Gastroesophageal sphincter (tissue), 4 donors: Measurements from ENCODE around the gene VIP. TPM values are rescaled to one million over a fixed set of nuclear protein-coding genes. Genes with fewer than 3 reads are reported as not detected.

Experiments used
- ATAC-seq: fragments of 150-250 bp; one replicate; pipeline ENCODE4 v1.9.1; 2016; ENCODE audit warnings: mild to moderate bottlenecking, moderate library complexity
- H3K27ac ChIP-seq, 4 donors: fragments of 200-600 bp; sonication (generic) in 3 of 4; 1 replicate in 3 of 4; 2 replicates in 1 of 4; pipeline ENCODE4 v1.5.1; 2016 to 2019
- H3K27me3 ChIP-seq: fragments of 200-600 bp; sonication (generic); one replicate; pipeline ENCODE4 v1.5.1; 2019
- H3K36me3 ChIP-seq, 2 donors: fragments of 200-600 bp; sonication (generic); one replicate each; pipeline ENCODE4 v1.5.1; 2019; ENCODE audit warnings: control low read depth in 1 of 2
- H3K4me1 ChIP-seq, 3 donors: fragments of 200-600 bp; sonication (generic); 1 replicate in 2 of 3; 2 replicates in 1 of 3; pipeline ENCODE4 v1.5.1; 2016 to 2019; ENCODE audit warnings: control low read depth in 2 of 3
- H3K4me3 ChIP-seq, 2 donors: fragments of 200-600 bp; sonication (generic); one replicate each; pipeline ENCODE4 v1.5.1; 2019; ENCODE audit warnings: mild to moderate bottlenecking in 1 of 2, moderate library complexity in 1 of 2
- H3K9me3 ChIP-seq, 3 donors: fragments of 200-600 bp; sonication (generic); one replicate each; pipeline ENCODE4 v1.5.1; 2017 to 2019; ENCODE audit warnings: control low read depth in 2 of 3
- EP300 ChIP-seq: sonication (generic); formaldehyde crosslinking; IDR thresholded peaks from one replicate; pipeline ENCODE4 v1.6.1; 2017; ENCODE audit warnings: antibody characterized with exemption, mild to moderate bottlenecking
- POLR2A ChIP-seq, 2 donors: fragments of 450-650 bp; IDR thresholded peaks; one replicate each; pipeline ENCODE4 v1.6.1; 2017; ENCODE audit warnings: antibody characterized with exemption in 2 of 2, mild to moderate bottlenecking in 2 of 2, moderate library complexity in 1 of 2
- POLR2AphosphoS5 ChIP-seq: sonication (generic); formaldehyde crosslinking; IDR thresholded peaks from one replicate; pipeline ENCODE4 v1.6.1; 2017; ENCODE audit warnings: antibody characterized with exemption
- WGBS, 2 donors: methylation state at CpG; one replicate each; pipeline ENCODE4 v1.1.5; 2018; ENCODE audit warnings: low coverage in 1 of 2; 5-methylcytosine and 5-hydroxymethylcytosine counted together
- total RNA-seq, 4 donors: library from RNA; depleted of rRNA; stranded (reverse); fragments of >200 nt; gene quantifications; one replicate each; pipeline ENCODE4 v1.1.0, GENCODE V29; 2016
- TF ChIP-seq, protein P1 (sequence below), 4 experiments: fragments of 200-600 bp in 2 of 4; fragments of 450-650 bp in 2 of 4; sonication (generic) in 1 of 4; IDR thresholded peaks; one replicate each; pipeline ENCODE4 v1.5.1; 2017 to 2019; ENCODE audit warnings: antibody characterized with exemption in 4 of 4, mild to moderate bottlenecking in 2 of 4, moderate library complexity in 2 of 4

VIP gene
- total RNA-seq, 4 donors from 2014 or later, result 6.8 to 55.2 (median 18.2) TPM

- Histone ChIP-seq H3K9me3 (no peaks in the 10 kb centered on the region), H3K4me1 (no peaks in the 10 kb centered on the region), H3K36me3 (no peaks in the 10 kb centered on the region), H3K4me3 (no peak overlapping the region), H3K27me3 (no peaks in the 10 kb centered on the region), H3K27ac (no peak overlapping the region)
- no peak for ATAC-seq
- TF ChIP-seq POLR2AphosphoS5, result no peak
- TF ChIP-seq EP300, result no peak
- TF ChIP-seq, protein P1, sequence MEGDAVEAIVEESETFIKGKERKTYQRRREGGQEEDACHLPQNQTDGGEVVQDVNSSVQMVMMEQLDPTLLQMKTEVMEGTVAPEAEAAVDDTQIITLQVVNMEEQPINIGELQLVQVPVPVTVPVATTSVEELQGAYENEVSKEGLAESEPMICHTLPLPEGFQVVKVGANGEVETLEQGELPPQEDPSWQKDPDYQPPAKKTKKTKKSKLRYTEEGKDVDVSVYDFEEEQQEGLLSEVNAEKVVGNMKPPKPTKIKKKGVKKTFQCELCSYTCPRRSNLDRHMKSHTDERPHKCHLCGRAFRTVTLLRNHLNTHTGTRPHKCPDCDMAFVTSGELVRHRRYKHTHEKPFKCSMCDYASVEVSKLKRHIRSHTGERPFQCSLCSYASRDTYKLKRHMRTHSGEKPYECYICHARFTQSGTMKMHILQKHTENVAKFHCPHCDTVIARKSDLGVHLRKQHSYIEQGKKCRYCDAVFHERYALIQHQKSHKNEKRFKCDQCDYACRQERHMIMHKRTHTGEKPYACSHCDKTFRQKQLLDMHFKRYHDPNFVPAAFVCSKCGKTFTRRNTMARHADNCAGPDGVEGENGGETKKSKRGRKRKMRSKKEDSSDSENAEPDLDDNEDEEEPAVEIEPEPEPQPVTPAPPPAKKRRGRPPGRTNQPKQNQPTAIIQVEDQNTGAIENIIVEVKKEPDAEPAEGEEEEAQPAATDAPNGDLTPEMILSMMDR (IDR thresholded peaks at IDR 0.05), result no peak
- TF ChIP-seq POLR2A (IDR thresholded peaks at IDR 0.05), result no peak
- WGBS, 2 donors, result 86 to 100% methylated on average over 1 to 3 of the region's 3 CpGs
Observed at GRCh38 chr6:152727507-152727906, 23.1 kb upstream of the VIP start.

DNA sequence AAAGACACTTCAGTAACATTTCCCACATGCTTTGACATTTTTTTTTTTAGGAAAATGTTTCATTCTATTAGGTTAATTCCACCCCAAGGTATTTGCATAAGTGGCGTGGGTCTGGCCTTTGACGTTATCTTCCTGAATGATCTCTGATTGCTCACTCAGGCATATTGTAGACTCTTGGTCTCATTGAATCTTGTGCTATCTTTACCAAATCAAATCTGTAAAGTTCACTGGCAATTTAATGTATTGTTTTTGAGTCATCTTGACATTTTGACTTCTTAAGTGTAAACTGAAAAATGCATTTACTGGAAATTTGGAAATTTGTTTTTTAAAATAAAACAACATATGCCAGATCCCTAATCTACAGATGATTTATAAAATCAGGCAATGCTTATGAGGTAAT lies 16.0 kb upstream of the VIP start:
- TF ChIP-seq POLR2A (IDR thresholded peaks at IDR 0.05) (no peak), POLR2AphosphoS5 (no peak), EP300 (no peak)
- TF ChIP-seq, protein P1 (IDR thresholded peaks at IDR 0.05), result no peak
- no peaks in the 10 kb centered on the region for H3K27me3 ChIP-seq
- 78 to 100% methylated on average over 2 of the region's 2 CpGs for WGBS, 2 donors

GRCh38 chr6:152736687-152737273 lies 13.8 kb upstream of the VIP start:
- H3K36me3 ChIP-seq, result no peaks in the 10 kb centered on the region
- WGBS, 2 donors, result 55 to 57% methylated on average over 2 of the region's 2 CpGs
- H3K27me3 ChIP-seq, result no peaks in the 10 kb centered on the region
- no peaks in the 10 kb centered on the region for H3K4me1 ChIP-seq
- no peak overlapping the region for H3K4me3 ChIP-seq
- H3K9me3 ChIP-seq, result peaks cover 0 to 10% (median 0%) of the 10 kb centered on the region in 3 donors
- TF ChIP-seq, protein P1 (IDR thresholded peaks at IDR 0.05), result no peak
- no peak for TF ChIP-seq EP300
- no peak for TF ChIP-seq POLR2A (IDR thresholded peaks at IDR 0.05)
- no peak for TF ChIP-seq POLR2AphosphoS5
- no peak overlapping the region for H3K27ac ChIP-seq
- no peak for ATAC-seq

More for the DNA sequence above, 16.0 kb upstream of the VIP start:
- Histone ChIP-seq H3K4me1 (no peaks in the 10 kb centered on the region), H3K36me3 (no peaks in the 10 kb centered on the region), H3K27ac (no peak overlapping the region), H3K4me3 (no peak overlapping the region), H3K9me3 (peaks cover 0 to 10% (median 0%) of the 10 kb centered on the region in 3 donors)
- ATAC-seq, result no peak

GRCh38 chr6:152745509-152746171 lies 5.0 kb upstream of the VIP start:
- no peak overlapping the region for H3K4me3 ChIP-seq
- no peak for ATAC-seq
- no peak overlapping the region for H3K27ac ChIP-seq
- no peak for TF ChIP-seq EP300
- TF ChIP-seq POLR2A (IDR thresholded peaks at IDR 0.05), result no peak
- TF ChIP-seq, protein P1 (IDR thresholded peaks at IDR 0.05), result no peak
- TF ChIP-seq POLR2AphosphoS5, result no peak
- no peaks in the 10 kb centered on the region for H3K36me3 ChIP-seq
- no peaks in the 10 kb centered on the region for H3K27me3 ChIP-seq
- H3K4me1 ChIP-seq, result no peaks in the 10 kb centered on the region
- 70 to 85% methylated on average over 4 of the region's 4 CpGs for WGBS, 2 donors
- no peaks in the 10 kb centered on the region for H3K9me3 ChIP-seq

GRCh38 chr6:152746172-152746553 lies 4.4 kb upstream of the VIP start:
- TF ChIP-seq, protein P1 (IDR thresholded peaks at IDR 0.05), result no peak
- no peak for TF ChIP-seq POLR2A (IDR thresholded peaks at IDR 0.05)
- TF ChIP-seq POLR2AphosphoS5, result no peak
- TF ChIP-seq EP300, result no peak
- Histone ChIP-seq H3K27ac (no peak overlapping the region), H3K4me3 (no peak overlapping the region), H3K4me1 (no peaks in the 10 kb centered on the region), H3K9me3 (no peaks in the 10 kb centered on the region), H3K27me3 (no peaks in the 10 kb centered on the region), H3K36me3 (no peaks in the 10 kb centered on the region)
- 36 to 70% methylated on average over 2 of the region's 2 CpGs for WGBS, 2 donors
- ATAC-seq, result no peak
